HG03439 (cell line): Measurements from ENCODE around the gene PPFIBP1.
"Not testable (repeated sequence)": the region's sequence is repeated elsewhere in the genome, so short reads cannot be mapped to it uniquely, and the experiment has no call there.

Experiments used
- ATAC-seq: cut with Tn5 transposase; IDR thresholded peaks from one replicate; pipeline ENCODE4 v1.9.1; 2021; ENCODE audit warnings: mild to moderate bottlenecking, moderate library complexity; ENCODE audit not compliant: unreplicated experiment

The PPFIBP1 gene

GRCh38 chr12:27561535-27562350 is 37.7 kb downstream of the PPFIBP1 start:
- ATAC-seq, result no peak

GRCh38 chr12:27564612-27565213 is 40.7 kb downstream of the PPFIBP1 start:
- ATAC-seq, result no peak

GRCh38 chr12:27566159-27566558 is 42.2 kb downstream of the PPFIBP1 start:
- ATAC-seq, result no peak

- no peak for ATAC-seq
Measured at GRCh38 chr12:27566626-27567025, 42.6 kb downstream of the PPFIBP1 start.

DNA sequence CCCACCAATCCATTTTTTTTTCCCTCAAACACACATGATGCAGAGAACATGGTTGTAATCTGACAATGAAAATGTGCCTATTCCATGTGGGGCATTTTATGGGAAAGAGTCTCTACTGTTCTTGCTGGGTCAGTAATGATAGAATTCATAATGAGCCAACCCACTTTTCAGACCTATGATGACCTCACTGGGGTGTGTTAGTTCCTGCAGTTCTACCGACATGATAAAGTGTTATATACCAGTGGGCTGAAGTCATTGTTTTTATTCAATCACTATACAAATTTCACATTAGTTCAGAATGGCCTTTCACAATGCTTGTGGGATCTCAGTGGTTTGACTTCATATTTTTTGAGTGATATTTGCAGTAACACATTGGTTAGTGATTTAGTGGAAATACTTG is 47.5 kb downstream of the PPFIBP1 start:
- ATAC-seq, result no peak

- ATAC-seq, result no peak
Measured at GRCh38 chr12:27572486-27573255, 48.7 kb downstream of the PPFIBP1 start.

DNA sequence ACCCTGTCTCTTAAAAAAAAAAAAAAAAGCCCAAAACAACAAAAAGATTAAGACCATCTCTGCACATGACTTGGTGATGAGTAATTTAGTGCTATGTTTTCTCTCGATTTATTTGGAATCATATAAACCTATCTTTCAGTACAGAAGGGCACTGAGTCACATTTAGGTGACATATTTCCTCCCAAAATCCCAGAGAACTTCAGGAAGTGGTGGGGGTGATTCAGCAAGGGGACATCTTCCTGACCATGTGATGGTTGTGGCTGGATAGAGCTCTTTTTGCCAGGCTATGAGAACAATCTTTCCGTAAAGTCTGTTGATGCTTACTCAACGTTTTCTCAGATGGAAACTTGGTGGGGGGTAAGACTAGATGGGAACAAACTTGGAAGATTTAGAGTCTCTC is 50.0 kb downstream of the PPFIBP1 start:
- no peak for ATAC-seq

GRCh38 chr12:27575090-27575761 is 51.2 kb downstream of the PPFIBP1 start:
- no peak for ATAC-seq

- ATAC-seq, result no peak
Measured at GRCh38 chr12:27575762-27576118, 51.7 kb downstream of the PPFIBP1 start.

DNA sequence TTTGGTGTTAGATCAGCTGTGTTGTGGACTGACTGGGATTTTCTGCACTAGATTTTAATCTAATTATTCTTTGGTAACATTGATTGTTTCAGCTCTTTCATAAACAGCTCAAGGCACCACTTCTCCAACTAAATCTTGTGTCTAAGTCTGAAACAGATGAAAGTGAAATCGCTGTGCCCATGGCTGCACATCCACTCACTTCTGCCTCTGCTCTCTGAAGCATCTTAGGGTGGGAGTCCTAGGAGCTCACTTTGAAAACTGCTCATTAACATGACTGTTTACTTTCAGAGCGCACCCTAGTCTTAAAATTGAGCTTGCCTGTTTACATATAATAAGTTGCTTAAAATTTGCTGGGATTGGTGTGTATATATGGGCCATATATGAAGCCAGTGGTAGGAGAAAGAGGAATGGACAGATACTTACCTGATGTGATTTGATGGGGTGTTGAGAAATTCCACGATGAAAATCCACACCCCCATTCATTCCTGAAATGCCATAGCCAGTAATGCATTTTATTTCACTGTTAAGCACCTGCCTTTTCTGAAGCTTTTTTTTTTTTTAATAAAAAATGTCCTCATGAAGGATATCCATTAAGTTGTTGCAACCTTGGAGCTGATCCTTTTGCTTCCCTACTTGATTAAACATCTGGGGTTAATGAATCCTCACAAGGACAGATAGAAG is 52.8 kb downstream of the PPFIBP1 start:
- ATAC-seq, result no peak

GRCh38 chr12:27577688-27578087 is 53.7 kb downstream of the PPFIBP1 start:
- no peak for ATAC-seq

DNA sequence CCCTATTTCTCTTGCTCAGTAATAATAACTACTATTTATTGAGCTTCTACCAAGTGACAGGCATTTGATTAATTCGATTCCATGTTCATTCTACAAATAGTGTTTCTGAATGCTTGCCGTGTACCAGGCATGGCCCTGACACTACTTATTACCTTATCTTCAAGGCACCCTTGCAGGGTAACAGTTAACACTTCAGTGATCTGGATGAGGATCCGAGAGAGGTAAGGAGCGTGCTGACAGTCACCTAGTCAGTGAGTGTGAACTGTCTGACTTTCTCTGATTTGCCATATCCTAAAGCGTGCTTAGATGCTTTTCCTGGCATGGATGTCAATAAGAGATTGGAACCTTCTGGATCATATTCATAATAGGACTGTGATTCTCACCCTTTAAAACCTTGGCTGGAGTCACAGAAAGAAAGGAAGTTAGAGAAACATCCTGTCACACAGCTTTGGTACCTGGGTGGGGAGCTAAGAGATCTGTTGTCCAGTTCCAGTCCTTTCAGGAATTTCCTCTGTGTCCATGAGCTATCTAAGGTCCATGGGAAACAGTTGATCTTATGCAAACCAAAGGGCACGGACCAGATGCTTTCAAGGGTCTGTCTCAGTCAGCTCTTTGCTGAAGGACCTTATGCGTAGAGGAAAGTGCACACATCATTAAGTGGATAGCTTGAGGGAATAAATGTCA is 54.8 kb downstream of the PPFIBP1 start:
- no peak for ATAC-seq

- ATAC-seq, result no peak
Measured at GRCh38 chr12:27580561-27581330, 56.7 kb downstream of the PPFIBP1 start.

DNA sequence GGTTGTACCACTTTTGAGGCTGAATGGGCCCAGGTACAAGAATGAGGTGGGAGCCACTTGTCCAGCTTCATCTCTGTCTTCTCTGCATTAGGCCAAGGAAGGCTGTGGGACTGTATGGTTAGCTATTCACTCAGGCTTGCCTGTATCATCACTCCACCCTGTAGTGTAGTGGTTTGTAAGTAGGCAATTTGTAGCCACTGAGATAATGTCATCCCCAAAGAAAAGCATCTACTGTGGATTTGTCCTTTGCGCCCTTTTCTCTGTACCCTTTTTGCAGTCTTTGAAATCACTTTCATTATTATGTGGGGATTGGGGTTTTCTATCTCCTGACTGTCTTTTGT is 57.3 kb downstream of the PPFIBP1 start:
- ATAC-seq, result not testable (repeated sequence)

DNA sequence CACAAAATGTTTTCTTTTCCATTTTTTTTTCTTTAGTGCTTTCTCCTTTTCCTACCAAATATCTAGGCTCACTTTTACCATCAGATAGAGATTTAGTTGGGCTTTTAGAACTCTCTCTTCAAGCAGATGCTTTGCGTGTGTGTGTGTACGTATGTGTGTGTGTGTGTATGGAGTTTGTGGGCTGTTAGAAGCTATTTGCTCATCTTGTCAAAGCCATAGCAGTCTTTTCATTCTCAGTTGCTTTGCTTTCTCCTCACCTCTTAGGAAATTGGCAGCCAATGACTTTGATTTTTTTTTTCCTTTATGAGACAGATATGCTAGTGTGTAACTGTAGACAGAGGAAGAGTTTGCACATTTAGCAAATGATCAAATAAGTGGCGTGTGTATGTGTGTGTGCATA is 57.8 kb downstream of the PPFIBP1 start:
- not testable (repeated sequence) for ATAC-seq

GRCh38 chr12:27582445-27582844 is 58.4 kb downstream of the PPFIBP1 start:
- ATAC-seq, result not testable (repeated sequence)

GRCh38 chr12:27583057-27583797 is 59.2 kb downstream of the PPFIBP1 start:
- no peak for ATAC-seq

DNA sequence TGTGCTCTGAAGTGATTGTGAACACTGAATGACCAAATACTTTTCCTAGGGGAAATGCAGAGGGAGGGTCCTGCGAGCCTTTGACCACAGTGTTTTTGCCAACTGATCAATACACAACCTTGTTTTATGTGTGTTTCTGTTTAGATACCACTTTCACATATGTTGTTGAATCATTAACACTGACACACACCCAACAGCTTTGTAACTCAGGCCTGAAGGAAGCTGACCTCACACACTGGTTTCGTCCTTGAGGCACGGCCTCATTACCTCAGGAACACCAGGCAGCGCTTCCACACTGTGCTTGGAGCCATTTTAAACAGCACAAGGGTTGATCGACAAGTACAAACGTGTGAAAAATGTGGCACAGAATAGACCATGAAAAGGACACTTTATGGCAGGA is 60.0 kb downstream of the PPFIBP1 start:
- ATAC-seq, result no peak

GRCh38 chr12:27585739-27586265 is 61.8 kb downstream of the PPFIBP1 start:
- no peak for ATAC-seq
